SIG-M5 treated with dmso at 0.1 percent for 504 hours (cell line): ENCODE data around the gene DNAH12.

Experiments
- DNase-seq: peaks from one replicate; lab custom pipeline; 2025; ENCODE audit not compliant: unreplicated experiment; lab: John Stamatoyannopoulos, UW

DNAH12 gene

GRCh38 chr3:57252404-57252803 lies 291.7 kb downstream of the DNAH12 start:
- no peak for DNase-seq

GRCh38 chr3:57244946-57245345 lies 299.2 kb downstream of the DNAH12 start:
- DNase-seq: no peak
